Neural cell (in vitro differentiated cells): ENCODE results near the gene MAP3K20. TPM values are rescaled to one million over a fixed set of nuclear protein-coding genes. Genes with fewer than 3 reads are reported as not detected.

Experiments used
- H2AFZ ChIP-seq: fragments of 200-600, 300-800 bp; sonication (generic), shearing (Covaris generic); 2 replicates; pipeline ENCODE4 v1.6.0; 2014; ENCODE audit warnings: low read depth, mild to moderate bottlenecking, antibody characterized with exemption, low read length, moderate library complexity
- H3F3A ChIP-seq: fragments of 200-600 bp; shearing (Covaris generic); 2 replicates; pipeline ENCODE4 v1.6.1; 2016; ENCODE audit warnings: mild to moderate bottlenecking, moderate library complexity, mixed read lengths, antibody characterized with exemption, low read length; ENCODE audit not compliant: insufficient read depth, poor library complexity, severe bottlenecking
- H3K27ac ChIP-seq: fragments of 200-600, 300-800 bp; sonication (generic), shearing (Covaris generic); 2 replicates; pipeline ENCODE4 v1.5.1; 2014; ENCODE audit warnings: mild to moderate bottlenecking, low read length, moderate library complexity
- H3K27me3 ChIP-seq: fragments of 300-800, 200-600 bp; sonication (generic), shearing (Covaris generic); 2 replicates; pipeline ENCODE4 v1.6.0; 2014; ENCODE audit warnings: mild to moderate bottlenecking, low read depth, low read length, moderate library complexity; ENCODE audit not compliant: insufficient read depth
- H3K36me3 ChIP-seq: fragments of 300-800, 200-600 bp; sonication (generic), shearing (Covaris generic); 2 replicates; pipeline ENCODE4 v1.5.1; 2014; ENCODE audit warnings: mild to moderate bottlenecking, antibody characterized with exemption, low read length, moderate library complexity; ENCODE audit not compliant: insufficient read depth
- H3K4me2 ChIP-seq: fragments of 300-800, 200-600 bp; sonication (generic), shearing (Covaris generic); 2 replicates; pipeline ENCODE4 v1.6.0; 2014; ENCODE audit warnings: mild to moderate bottlenecking, low read length
- H3K4me3 ChIP-seq: fragments of 300-800, 200-600 bp; sonication (generic), shearing (Covaris generic); 2 replicates; pipeline ENCODE4 v1.5.1; 2014; ENCODE audit warnings: mild to moderate bottlenecking, low read length, moderate library complexity
- H3K79me2 ChIP-seq: fragments of 200-600 bp; shearing (Covaris generic); replicated peaks from 2 replicates; pipeline ENCODE4 v1.6.0; 2014; ENCODE audit warnings: mild to moderate bottlenecking, low read length, moderate library complexity; ENCODE audit not compliant: insufficient read depth
- H3K9ac ChIP-seq: fragments of 300-800, 200-600 bp; sonication (generic), shearing (Covaris generic); 2 replicates; pipeline ENCODE4 v1.6.1; 2016; ENCODE audit warnings: mild to moderate bottlenecking, low read length, mixed read lengths
- H3K9me2 ChIP-seq: fragments of 200-600 bp; shearing (Covaris generic); 2 replicates; pipeline ENCODE4 v1.6.1; 2016; ENCODE audit warnings: mild to moderate bottlenecking, low read length, mixed read lengths; ENCODE audit not compliant: insufficient read depth
- H3K9me3 ChIP-seq: fragments of 200-600, 300-800 bp; sonication (generic), shearing (Covaris generic); 2 replicates; pipeline ENCODE4 v1.6.1; 2016; ENCODE audit warnings: mild to moderate bottlenecking, mixed run types, low read length, moderate library complexity, mixed read lengths
- H4K20me1 ChIP-seq: fragments of 200-600 bp; shearing (Covaris generic); 2 replicates; pipeline ENCODE4 v1.6.1; 2016; ENCODE audit warnings: mild to moderate bottlenecking, mixed run types; ENCODE audit not compliant: insufficient read depth
- CTCF ChIP-seq: fragments of 450-650 bp; IDR thresholded peaks from 2 replicates; pipeline ENCODE4 v1.5.1; 2014; ENCODE audit warnings: antibody characterized with exemption, mild to moderate bottlenecking, moderate library complexity; ENCODE audit not compliant: poor library complexity, severe bottlenecking
- EP300 ChIP-seq: fragments of 450-650 bp; conservative IDR thresholded peaks from 2 replicates; pipeline ENCODE4 v1.6.1; 2014; ENCODE audit warnings: antibody characterized with exemption, mild to moderate bottlenecking, moderate library complexity; ENCODE audit not compliant: poor library complexity, severe bottlenecking
- EZH2 ChIP-seq: fragments of 200-600, 300-800 bp; shearing (Covaris generic), sonication (generic); IDR thresholded peaks from 2 replicates; pipeline ENCODE4 v1.6.1; 2014; ENCODE audit warnings: antibody characterized with exemption, low read length, borderline replicate concordance, mild to moderate bottlenecking; ENCODE audit not compliant: insufficient read depth, poor library complexity, severe bottlenecking
- MXI1 ChIP-seq: fragments of 450-650 bp; conservative IDR thresholded peaks from 2 replicates; pipeline ENCODE4 v1.6.1; 2014; ENCODE audit warnings: antibody characterized with exemption, mild to moderate bottlenecking; ENCODE audit not compliant: poor library complexity, severe bottlenecking
- POLR2AphosphoS5 ChIP-seq: IDR thresholded peaks from 2 replicates; pipeline ENCODE4 v1.6.1; 2012
- RAD21 ChIP-seq: fragments of 450-650 bp; conservative IDR thresholded peaks from 2 replicates; pipeline ENCODE4 v1.6.1; 2014; ENCODE audit warnings: antibody characterized with exemption, mild to moderate bottlenecking, moderate library complexity
- SMC3 ChIP-seq: fragments of 450-650 bp; conservative IDR thresholded peaks from 2 replicates; pipeline ENCODE4 v1.6.1; 2014; ENCODE audit warnings: antibody characterized with exemption, mild to moderate bottlenecking, moderate library complexity; ENCODE audit not compliant: poor library complexity
- TAF1 ChIP-seq: IDR thresholded peaks from 2 replicates; pipeline ENCODE4 v1.6.1; 2012; ENCODE audit warnings: low read depth
- polyA plus RNA-seq: library from polyadenylated mRNA; depleted of rRNA; stranded (reverse); fragments of >200 nt; gene quantifications from 2 replicates; pipeline ENCODE4 v1.2.3, GENCODE V29; 2014
- TF ChIP-seq, protein P1 (sequence below): IDR thresholded peaks from 2 replicates; pipeline ENCODE4 v1.6.1; 2012; ENCODE audit warnings: borderline replicate concordance

MAP3K20 gene
- polyA plus RNA-seq, 1 donor from 2014 or later = 0.48 TPM

DNA sequence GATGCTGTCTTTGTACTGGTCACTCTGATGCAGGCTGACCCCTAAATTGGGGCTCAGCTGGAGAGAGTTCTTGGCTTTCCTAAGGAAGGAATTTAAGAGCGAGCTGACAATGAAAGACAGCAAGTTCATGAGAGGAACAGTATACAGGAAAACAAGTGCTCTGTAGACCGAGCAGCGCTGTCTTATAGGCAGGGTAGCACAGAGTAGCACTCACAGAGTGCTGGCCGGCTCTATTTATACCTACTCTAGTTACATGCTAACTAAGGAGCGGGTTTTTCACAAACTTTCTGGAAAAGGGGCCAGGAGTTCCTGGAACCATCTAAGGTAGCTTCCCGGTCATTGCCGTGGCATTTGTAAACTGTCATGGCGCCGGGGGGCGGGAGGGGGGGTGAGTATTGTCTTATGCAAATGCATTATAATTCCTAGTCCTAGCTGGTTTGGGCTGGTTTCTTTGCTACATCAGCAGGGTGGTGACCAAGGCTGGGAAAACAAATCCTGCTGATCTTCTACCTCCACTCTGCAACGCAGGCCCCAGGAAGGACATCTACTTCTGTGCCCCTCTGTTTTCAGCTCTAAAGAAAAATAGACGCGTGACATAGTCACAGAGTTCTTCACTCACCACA is 31.6 kb upstream of the MAP3K20 start:
- no peaks in the 10 kb centered on the region for H3K27me3 ChIP-seq
- H3K36me3 ChIP-seq = no peaks in the 10 kb centered on the region
- TF ChIP-seq EP300 = no peak
- no peak for TF ChIP-seq EZH2
- TF ChIP-seq, protein P1, sequence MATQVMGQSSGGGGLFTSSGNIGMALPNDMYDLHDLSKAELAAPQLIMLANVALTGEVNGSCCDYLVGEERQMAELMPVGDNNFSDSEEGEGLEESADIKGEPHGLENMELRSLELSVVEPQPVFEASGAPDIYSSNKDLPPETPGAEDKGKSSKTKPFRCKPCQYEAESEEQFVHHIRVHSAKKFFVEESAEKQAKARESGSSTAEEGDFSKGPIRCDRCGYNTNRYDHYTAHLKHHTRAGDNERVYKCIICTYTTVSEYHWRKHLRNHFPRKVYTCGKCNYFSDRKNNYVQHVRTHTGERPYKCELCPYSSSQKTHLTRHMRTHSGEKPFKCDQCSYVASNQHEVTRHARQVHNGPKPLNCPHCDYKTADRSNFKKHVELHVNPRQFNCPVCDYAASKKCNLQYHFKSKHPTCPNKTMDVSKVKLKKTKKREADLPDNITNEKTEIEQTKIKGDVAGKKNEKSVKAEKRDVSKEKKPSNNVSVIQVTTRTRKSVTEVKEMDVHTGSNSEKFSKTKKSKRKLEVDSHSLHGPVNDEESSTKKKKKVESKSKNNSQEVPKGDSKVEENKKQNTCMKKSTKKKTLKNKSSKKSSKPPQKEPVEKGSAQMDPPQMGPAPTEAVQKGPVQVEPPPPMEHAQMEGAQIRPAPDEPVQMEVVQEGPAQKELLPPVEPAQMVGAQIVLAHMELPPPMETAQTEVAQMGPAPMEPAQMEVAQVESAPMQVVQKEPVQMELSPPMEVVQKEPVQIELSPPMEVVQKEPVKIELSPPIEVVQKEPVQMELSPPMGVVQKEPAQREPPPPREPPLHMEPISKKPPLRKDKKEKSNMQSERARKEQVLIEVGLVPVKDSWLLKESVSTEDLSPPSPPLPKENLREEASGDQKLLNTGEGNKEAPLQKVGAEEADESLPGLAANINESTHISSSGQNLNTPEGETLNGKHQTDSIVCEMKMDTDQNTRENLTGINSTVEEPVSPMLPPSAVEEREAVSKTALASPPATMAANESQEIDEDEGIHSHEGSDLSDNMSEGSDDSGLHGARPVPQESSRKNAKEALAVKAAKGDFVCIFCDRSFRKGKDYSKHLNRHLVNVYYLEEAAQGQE = no peak
- no peak for TF ChIP-seq POLR2AphosphoS5
- TF ChIP-seq CTCF = no peak
- TF ChIP-seq SMC3 = no peak
- no peak for TF ChIP-seq TAF1
- TF ChIP-seq RAD21 = no peak
- TF ChIP-seq MXI1 = no peak
- no peak overlapping the region for H3K9ac ChIP-seq
- H3K9me3 ChIP-seq = no peaks in the 10 kb centered on the region
- H3K4me3 ChIP-seq = no peak overlapping the region
- H3K27ac ChIP-seq = no peak overlapping the region
- H3F3A ChIP-seq = no peaks in the 10 kb centered on the region
- H3K9me2 ChIP-seq = no peaks in the 10 kb centered on the region
- no peaks in the 10 kb centered on the region for H4K20me1 ChIP-seq
- H3K4me2 ChIP-seq = no peak overlapping the region
- no peak overlapping the region for H2AFZ ChIP-seq
- no peaks in the 10 kb centered on the region for H3K79me2 ChIP-seq

- Histone ChIP-seq H3K79me2 (no peaks in the 10 kb centered on the region), H4K20me1 (no peaks in the 10 kb centered on the region), H2AFZ (no peak overlapping the region), H3K9me3 (no peaks in the 10 kb centered on the region), H3K27ac (no peak overlapping the region), H3F3A (no peaks in the 10 kb centered on the region), H3K9me2 (no peaks in the 10 kb centered on the region), H3K27me3 (no peaks in the 10 kb centered on the region), H3K9ac (no peak overlapping the region), H3K36me3 (no peaks in the 10 kb centered on the region), H3K4me2 (no peak overlapping the region), H3K4me3 (no peak overlapping the region)
- TF ChIP-seq SMC3 (no peak), CTCF (no peak), EZH2 (no peak), EP300 (no peak), RAD21 (no peak), TAF1 (no peak), POLR2AphosphoS5 (no peak), MXI1 (no peak)
- TF ChIP-seq, protein P1 = no peak
These were observed 31.0 kb upstream of the MAP3K20 start for GRCh38 chr2:173044686-173045085.
